NCI-H82 treated with DMSO at 0.1 percent for 48 hours (cell line): ENCODE results near the gene NPPB.

Source experiments
- DNase-seq: peaks from one replicate; lab custom pipeline; 2025; ENCODE audit not compliant: unreplicated experiment; lab: John Stamatoyannopoulos, UW

NPPB gene

DNA sequence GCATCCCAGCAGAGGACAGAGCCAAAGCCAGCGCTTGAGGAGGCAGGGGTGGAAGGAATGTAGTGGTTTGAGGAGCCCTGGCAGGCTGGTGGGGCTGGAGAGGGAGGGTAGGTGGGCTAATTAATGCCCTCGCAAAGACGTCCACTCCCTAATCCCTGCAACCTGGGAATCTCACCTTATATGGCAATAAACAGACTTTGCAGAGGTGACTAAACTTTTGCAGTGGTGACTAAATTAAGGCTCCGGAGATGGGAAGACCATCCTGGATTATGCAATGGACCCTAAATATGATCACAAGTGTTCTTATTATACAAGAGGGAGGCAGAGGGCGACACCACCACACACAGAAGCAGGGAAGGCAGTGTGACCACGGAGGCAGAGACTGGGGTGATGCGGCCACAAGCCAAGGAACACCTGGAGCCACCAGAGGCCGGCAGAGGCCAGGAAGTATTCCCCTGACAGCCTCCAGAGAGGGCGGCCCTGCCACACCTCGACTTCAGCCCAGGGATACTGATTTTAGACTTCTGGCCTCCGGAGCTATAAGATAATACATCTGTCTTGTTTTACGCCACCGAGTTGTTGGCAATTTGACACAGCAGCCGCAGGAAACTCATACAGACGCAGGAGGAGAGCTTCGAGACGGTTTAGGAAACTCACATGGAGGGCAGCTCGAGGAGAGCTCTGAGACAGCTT, 23.1 kb upstream of the NPPB start:
- no peak for DNase-seq

DNA sequence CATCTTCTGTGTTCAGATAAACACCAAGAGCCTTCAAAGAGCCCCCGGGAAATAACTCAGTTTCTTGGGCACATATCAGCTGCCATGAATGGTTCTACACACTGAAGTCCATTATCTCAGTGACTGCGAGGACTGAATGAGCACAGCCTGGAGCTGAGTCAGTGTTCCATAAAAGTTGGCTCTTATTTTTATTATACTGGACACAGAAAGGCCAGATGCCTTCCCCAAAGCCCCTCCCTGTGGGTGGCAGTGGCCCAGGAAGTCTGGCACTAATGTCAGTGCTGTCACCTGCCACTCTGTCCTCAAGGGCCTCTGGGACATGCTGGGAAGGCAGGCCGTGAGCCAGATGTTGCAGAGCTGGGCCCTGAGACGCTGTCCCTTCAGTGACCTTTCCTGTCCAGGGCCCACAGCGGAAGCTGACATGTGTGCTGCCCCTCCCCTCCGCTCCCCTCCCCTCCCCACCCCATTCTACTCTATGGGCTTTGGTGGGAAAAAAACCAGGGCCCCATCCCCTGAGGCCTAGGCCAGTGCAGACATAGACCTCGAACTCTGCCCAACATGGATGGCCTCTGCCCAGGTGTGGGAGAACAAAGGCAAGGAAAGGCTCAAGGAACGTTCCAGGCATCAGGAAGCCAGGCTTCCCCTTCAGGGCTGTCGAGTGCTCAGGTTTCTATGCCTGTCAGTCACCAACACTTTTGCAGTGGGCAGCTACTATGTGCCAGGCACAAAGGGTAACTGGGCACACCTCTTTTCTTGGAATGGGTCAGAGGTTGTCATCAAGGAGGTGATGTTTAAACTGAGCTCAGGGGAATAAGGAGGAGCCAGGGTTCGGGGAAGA, 22.4 kb upstream of the NPPB start:
- DNase-seq, result no peak

DNA sequence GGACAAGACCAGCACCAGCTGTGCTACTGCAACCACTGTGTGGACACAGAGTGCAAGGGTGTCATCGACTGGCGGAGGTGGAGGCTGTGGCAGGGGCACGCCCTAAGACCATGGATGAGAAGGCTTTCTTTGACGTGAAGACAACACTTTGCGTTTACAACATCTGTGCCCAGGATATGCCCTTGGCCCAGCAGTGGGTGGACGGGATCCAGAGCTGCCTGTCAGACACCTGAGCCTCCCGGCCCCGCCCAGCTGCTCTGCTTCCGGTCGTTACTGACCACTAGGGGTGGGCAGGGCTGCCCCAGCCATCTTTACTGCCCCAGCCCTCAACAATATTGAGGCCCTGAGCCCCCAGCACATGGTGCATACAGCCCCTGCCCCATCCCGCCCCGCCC, 21.4 kb upstream of the NPPB start:
- DNase-seq, result no peak

DNA sequence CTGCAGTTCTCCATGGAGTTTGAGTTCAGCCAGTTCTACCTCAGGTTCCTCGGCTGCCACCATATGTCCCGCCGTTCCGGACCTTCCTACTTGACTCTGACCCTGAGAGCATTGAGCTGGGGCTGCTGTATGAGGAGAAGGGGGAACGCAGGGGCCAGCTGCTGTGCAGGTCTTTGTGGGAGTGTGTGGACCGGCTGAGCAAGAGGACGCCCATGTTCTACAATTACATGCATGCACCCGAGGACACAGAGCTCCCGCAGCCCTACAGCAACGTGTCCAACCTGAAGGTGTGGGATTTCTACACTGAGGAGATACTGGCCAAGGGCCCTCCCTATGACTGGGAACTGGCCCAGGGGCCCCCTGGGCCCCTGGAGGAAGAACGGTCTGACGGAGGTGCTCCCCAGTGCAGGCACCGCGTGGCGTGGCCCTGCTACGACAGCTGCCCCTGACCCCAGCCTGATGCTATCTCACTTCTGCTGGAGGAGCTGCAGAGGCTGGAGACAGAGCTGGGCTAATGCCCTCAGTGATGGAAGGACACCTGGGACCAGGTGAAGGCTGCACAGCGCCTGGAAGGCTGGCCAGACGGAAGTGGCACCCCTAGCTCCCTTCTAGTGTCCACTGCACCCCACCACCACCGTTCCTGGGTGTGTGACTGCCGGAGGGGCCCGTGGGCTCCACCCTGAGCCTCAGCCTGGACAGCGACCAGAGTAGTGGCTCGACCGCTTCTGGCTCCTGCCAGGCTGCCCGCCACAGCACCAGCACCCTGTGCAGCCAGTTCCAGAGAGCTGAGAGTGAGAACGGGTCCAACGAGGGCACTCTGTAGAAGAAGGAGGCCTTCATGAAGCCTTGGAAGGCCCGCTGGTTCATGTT, 20.8 kb upstream of the NPPB start:
- no peak for DNase-seq

DNA sequence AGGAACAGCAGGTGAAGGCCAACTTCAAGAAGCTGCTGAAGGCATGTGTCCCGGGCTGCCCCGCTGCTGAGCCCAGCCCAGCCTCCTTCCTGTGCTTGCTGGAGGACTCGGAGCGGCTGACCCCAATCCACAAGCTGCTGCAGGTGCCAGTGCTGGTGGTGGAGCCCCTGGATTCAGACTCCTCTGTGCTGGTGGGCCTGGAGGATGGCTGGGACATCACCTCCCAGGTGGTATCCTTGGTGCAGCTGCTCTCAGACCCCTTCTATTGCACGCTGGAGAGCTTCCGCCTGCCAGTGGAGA, 20.1 kb upstream of the NPPB start:
- no peak for DNase-seq

DNA sequence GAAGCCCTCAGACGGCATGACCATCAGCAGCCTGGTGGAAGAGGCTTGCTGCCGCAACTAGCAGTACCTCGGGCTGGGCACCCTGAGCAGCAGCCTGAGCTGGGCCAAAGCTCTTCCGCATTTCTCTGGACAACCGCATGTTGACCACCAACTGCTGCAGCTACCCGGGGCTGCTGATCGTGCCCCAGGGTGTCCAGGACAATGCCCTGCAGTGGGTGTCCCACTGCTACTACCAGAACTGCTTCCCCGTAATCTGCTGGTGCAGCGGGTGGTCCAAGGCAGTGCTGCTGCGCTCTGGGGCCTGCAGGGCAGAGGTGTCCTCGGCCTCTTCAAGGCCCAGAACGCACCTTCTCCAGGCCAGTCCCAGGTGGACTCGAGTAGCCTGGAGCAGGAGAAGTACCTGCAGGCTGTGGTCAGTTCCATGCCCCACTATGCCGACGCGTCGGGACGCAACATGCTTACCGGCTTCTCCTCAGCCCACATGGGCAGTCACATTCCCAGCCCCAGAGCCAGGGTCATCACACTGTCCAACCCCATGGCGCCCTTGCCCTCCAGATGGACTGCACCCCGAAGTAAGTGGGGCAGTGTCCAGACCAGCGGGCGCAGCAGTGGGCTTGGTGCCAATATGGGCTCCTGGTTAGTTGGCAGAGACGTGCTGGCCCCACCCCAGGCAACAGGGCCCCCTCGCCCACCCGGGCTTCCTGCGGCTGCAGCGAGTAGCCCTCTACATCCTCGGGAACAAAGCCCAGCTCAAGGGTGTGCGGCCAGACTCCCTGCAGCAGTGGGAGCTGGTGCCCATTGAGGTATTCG, 19.5 kb upstream of the NPPB start:
- DNase-seq, result no peak

DNA sequence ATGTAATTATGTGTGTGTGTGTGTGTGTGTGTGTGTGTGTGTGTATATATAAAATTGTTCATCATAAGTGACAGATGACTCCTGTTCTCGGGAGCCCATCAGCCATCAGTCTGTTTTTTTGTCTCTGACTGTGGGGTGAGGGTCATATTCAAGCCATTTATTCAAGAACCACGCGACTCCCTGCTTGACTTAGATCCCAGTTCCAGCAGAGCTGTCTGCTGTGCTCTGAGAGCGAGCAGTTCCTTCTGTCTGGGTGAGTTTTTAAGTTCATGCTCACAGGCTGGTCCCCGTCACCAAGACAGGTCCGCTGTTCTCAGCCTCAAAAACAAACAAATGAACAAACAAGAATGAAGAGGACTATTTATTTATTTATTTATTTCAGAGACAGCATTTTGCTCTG, 18.3 kb upstream of the NPPB start:
- DNase-seq, result no peak

DNA sequence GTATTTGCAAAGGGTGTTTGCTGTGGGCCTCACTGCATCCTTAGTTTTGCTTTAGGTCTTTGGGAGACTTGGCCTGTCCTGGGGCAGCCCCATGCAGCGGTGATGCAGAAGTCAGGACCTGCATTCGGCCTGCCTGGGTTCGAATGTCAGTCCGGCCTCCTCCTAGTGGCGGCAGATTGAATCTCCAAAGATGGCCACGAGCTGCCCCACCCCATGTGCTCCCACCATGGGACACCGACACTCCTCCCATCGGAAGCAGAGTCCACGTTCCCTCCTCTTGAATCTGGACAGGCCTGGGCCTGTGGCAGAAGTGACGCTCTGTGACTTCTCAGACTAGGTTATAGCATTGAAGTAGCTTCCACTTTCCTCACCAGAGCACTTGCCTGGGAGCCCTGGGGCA, 16.3 kb upstream of the NPPB start:
- no peak for DNase-seq

DNA sequence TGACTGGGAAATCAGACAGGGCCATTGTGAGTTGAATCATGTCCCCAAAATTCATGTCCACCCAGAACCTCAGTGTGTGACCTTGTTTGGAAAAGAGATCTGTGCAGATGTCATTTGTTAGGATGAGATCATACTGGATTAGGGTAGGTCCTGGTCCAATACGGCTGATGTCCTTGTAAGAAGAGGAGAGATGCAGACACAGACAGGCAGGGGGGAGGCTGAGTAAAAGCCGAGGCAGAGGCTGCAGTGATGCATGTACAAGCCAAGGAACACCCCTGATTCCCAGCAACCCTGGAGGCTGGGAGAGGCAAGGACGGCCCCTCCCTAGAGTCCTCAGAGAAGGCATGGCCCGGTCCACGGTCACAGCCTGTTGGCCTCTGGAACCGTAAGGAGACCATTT, 15.9 kb upstream of the NPPB start:
- DNase-seq, result no peak

DNA sequence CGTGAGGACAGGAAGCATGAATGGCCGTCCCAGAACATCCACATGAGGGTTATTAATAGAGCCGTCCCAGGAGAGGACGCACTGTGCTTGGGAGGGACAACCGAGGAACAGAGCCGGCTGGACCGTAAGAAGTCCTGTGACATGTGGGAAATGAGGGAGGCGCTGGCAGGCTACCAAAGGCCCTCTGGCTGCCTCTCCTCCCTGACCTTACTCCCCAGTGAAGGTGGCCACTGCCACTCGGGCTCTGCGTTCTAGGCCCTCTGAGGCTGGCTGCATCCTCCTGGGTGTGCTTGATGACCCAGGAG, 15.5 kb upstream of the NPPB start:
- no peak for DNase-seq

DNA sequence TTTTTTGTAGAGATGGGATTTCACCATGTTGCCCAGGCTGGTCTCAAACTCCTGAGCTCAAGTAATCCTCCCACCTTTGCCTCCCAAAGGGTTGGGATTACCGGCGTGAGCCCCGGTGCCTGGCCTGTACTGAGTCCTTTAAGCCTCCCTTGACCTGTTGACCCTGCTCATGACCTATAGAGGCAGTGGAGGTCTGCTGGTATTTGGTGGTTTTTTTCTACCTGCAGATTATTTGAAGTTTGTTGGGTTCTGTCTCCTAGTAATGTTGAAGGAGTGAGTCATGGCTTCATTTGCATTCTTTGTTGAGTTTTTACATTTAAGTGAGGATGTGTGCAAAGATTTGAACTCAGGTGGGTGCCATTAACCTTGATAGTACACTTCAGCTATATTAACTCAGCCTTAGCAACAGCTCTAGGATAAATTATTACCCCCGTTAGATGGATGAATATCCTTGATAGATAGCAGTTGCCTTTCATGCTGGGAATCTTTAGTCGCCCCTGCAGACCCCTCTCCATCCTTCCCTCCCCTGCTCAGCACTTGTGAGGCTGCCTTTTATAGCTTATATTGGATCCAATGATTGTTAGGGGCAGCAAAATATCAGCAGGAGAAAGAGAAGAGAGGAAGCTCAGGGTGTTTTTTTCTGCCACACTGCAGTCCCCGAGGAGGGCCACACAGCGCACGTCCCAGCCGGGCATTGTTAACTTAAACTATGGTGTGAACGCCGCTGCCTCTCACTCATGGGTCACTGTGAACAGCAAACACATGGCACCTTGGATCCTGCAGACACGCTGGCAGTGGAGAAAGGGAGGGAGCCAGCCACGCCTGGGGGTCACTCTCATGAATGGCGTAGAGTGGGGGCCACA, 14.9 kb upstream of the NPPB start:
- DNase-seq, result no peak

DNA sequence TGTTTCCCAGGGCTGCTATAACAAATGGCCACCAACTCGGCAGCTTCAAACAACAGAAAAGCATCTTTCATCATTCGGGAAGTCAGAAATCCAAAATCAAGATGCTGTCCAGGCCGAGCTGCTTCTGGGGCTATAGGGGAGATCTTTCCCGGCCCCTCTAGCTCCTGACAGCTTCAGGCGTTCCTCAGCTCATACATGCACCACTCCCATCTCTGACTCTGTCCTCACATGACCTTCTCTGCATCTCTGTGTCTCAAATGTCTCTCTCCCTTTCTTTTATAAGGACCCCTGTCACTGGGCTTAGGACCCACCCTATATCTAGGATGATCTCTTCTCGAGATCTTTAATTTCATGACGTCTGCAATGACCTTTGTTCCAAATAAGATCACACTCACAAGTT, 13.8 kb upstream of the NPPB start:
- DNase-seq, result no peak

DNA sequence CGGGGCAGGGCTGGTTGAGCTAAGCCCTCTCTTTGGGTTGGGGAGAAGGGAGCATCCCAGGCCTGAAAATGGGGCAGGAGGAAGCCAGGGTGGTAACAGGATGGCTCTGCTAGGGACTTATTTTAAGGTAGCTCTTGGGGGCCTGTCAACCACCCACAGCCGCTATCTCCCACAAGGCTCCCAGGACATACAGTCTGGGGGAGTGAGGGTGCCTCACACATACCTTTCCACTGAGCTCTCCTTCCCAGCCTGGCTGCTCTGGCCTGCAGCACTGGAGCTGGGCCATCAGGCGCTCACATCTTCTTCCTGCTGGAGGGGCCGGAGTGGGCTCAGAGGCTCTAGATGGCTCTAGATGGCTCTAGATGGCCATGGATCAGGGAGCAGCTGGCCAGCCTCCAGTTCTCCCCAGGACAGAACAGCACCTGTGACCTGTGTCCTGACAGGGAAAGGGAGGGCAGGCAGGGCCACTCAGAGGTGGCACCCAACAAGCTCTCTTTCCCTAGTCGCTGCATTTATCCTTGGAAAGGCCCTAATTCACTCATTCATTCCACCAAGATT, 11.0 kb upstream of the NPPB start:
- DNase-seq, result no peak

DNA sequence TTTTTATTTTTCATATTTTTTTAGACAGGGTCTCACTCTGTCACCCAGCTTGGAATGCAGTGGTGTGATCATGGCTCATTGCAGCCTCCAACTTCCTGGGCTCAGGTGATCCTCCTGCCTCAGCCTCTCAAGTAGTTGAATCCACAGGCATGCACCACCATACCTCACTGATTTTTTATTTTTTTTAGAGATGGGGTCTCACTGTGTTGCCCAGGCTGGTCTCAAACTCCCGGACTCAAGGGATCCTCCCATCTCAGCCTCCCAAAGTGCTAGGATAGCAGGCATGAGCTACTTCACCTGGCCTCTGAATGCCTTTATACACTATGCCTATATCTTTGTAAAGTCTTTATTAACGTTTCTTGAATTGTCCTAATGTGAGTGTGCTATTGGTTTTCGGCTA, 10.4 kb upstream of the NPPB start:
- no peak for DNase-seq

DNA sequence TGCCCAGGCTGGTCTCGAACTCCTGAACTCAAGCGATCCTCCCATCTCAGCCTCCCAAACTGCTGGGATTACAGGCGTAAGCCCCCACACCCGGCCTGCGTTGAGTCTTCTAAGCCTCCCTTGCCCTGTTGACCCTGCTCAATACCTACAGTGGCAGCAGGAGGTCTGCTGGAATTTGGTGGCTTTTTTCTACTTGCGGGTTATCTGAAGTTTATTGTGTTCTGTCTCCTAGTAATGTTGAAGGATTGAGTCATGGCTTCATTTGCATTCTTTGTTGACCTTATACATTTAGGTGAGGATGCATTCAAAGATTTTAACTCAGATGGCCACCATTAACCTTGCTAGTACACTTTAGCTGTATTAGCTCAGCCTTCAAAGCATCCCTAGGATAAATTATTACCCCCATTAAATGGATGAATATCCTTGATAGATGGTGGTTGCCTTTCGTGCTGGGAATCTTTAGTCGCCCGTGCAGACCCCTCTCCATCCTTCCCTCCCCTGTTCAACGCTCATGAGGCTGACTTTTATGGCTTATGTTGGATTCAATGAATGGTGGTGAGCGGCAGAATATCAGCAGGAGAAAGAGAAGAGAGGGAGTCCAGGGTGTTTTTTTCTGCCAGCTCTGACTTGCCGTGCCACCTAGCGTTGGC, 9.7 kb upstream of the NPPB start:
- no peak for DNase-seq

DNA sequence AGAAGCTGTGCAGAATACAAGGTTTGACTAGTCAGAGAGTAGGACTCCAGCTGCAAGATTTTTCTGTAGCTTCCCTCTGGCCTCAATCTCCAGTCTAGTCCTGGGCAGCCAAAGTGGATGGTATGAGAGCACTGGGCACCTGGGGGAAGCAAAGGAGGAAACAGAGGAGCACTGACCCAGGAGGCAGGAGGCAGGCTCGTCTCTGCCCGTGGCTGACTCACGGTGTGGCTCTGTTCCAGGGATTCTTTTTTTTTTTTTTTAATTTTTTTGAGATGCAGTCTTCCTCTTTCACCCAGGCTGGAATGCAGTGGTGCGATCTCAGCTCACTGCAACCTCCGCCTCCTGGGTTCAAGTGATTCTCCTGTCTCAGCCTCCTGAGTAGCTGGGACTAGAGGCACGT, 4.1 kb upstream of the NPPB start:
- no peak for DNase-seq

DNA sequence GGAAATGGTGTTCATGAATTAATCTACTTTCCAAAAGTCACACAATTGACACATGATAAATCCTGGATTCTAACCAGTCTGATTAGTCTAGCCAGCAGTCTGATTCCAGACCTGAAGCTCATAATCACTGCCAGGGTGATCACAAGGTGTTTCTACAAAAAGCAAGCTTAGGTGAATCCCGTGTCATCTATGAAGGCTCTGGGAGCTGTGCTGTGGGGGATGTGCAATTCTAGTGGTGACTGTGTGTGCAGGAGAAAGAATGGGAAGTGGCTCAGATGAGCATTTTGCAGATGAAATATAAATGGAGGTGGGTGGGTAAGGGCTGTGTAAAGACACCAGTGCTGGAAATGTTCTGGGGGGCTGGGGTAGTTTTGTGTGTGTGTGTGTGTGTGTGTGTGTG, 1.8 kb upstream of the NPPB start:
- DNase-seq, result peak; percentile 54

DNA sequence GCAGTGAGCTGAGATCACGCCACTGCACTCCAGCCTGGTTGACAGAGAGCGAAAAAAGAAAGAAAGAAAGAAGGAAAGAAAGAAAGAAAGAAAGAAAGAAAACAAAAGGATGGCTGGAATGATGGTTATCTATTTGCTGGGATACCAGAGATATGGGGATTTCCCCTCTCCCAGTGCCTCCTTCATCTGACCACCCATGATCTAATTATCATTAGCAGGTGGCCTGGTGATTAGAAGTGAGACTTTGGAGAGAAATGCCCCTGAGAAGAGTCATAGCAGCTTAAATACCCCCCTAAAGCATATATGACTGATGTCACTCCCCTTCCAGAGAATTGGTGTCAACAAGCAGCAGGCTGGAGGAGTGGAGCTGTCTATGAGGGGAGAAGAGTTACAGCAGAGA, 1.3 kb upstream of the NPPB start:
- peak; percentile 76 for DNase-seq

DNA sequence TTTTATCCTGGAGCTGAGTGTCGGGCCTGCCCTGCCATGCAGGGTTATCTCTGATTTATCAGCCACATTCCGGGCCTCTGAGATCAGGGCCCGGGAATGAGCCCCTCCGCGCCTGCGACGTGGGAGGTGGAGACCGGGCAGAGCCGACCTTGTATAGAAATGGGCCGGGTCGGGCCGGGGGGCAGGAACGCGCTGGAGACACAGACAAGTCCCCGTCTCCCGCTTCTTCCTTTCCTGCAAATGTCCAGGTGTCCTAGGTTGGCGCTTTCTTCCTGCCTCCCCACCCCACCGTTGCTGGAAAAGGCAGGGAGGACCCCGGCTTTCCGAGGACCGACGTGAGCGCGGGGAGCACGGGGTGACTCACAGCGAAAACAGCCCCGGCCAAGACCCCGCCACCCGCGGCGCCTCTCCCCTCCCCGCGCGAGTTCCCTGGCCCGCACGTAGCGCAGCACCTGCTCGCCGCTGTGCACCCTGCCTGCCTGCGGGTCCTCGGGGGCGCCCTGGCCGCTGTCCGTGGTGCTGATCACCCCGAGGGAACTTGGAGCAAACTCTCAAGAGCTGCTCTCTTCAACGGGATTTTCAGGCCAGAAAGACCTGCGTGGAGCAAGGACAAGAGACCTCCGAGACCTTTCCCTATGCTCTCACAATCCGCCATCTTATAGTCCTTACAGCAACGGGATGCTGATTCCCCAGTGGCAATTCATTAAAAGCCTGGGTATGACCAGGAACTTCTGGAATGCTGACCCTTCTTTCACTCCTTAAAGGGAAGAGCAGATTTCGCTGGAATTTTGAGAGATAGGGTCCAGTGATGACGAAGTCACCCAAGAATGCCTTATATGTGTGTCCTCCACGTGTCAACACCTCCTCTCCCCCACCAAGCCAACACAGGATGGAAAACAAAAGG, 475 bp upstream of the NPPB start:
- no peak for DNase-seq
